CD4-positive, alpha-beta T cell treated with Interleukin-12 subunit alpha and Interleukin-12 subunit beta, for 1 hour (primary cell): ENCODE measurements around the gene COL4A4.

ENCODE experiments used
- DNase-seq: peaks from one replicate; pipeline ENCODE4 v3.0.0-alpha.2; 2020

The COL4A4 gene

GRCh38 chr2:226978300-226978699 is 185.7 kb downstream of the COL4A4 start:
- DNase-seq: no peak

DNA sequence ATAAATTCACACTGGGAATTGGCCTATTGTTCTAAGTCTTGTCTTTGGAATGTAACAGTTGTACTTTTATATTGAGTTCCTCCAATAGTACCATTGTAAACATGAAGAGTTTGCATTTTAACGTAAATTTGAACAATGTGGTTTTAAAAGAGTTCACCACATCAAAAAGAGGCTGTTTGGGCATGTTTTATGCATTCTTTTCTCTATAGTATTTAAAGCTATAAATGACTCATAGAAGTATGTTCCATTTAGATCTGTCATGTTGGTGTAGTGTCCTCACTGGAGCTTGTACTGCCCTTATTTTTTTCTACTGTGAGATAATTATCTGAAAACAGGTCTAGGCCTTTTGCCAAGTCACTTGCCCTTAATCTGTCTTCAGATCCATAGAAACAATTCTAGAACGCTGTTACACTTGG is 186.2 kb downstream of the COL4A4 start:
- no peak for DNase-seq

DNA sequence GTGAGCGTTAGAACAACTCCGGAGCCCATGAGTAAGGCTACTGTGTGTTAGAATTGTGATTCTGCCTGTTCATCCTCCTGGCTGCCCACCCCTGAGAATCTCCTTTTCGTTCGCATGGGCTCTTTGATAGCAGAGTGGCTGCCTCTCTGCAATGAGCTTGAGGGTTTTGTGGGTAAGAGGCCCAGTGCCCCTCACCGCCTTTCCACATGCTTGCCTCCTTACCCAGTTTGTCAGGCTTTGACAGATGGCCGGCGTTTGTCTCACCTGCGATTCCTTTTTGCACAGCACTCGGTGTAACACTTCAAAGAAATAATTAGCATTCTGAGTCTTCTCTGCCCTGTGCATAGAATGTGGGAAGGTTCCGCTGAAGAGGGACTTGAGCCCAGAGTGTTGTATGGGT is 190.2 kb downstream of the COL4A4 start:
- no peak for DNase-seq

GRCh38 chr2:226971770-226972169 is 192.2 kb downstream of the COL4A4 start:
- no peak for DNase-seq

DNA sequence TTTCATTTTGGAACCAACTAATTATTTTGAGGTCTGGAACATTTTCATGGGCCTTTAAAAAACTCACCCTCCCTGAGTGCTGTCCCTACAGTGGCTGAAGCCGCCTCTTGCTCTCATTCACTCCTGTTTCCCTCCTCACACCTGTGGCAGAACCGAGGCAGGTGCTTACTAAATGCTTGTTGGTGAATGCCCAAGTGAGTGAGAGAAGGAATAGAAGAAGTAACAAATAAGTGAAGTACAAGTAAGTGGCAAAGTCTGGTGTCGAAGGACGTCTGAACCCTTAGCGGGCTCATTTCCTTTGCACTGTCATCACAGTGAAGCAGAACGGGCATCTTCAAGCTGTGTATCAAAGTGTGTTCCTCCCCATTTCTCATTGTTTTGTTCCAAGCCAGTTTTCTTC is 192.9 kb downstream of the COL4A4 start:
- no peak for DNase-seq

DNA sequence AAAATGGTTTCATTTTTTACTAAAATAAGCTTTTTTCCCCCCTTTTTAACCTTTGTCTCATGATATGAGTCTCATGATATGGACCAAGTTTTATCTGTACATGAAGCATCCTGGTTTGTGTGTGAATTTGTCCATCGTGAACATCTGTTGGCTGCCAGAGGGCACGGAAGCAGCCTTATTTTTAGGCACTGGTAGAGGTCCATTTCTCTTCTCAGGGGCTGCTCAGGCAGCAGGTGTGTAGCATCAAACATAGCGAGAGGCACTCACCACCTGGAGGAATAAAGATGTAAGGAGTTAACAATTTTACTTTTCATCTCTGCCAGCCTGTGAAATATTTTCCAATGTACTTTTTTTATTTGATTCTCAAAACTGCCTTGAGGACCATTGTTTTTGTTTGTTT is 193.6 kb downstream of the COL4A4 start:
- no peak for DNase-seq

GRCh38 chr2:226969417-226970080 is 194.5 kb downstream of the COL4A4 start:
- no peak for DNase-seq

DNA sequence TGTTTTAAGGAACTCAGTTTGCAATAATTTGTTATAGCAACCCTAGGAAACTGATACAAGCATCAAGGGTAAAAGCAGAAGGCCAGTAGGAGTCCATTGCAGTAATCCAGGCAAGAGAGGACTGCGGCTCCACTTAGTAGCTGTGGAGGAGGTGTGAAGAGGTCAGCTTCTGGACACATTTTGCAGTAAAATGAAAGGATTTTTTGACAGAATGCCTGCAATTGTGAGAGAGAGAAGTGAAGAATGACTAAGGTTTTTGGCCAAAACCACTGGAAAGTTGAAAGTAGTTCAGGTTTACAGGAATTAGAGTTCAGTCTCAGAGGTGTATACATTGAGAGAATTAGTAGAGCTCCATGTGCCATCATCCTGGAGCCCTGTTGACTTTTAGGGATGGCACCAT is 198.6 kb downstream of the COL4A4 start:
- no peak for DNase-seq

DNA sequence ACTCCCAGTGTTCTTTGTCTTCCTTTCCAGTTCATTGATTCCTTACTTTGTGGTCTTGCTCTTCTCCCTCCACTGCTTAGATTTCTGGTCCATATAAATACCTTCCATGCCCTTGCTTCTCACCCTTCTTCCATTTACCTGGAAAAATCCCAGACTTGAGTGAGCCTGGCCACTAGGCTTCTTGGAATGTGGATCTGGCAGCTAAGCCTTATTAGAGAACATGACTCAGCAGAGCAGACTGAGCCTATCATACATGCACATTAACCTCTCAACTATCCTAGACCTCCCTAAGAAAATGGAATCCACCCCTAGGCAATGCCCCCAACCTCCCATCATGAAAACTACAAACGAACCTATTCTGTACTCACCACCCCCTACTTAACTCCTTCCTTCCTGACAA is 200.5 kb downstream of the COL4A4 start:
- no peak for DNase-seq

DNA sequence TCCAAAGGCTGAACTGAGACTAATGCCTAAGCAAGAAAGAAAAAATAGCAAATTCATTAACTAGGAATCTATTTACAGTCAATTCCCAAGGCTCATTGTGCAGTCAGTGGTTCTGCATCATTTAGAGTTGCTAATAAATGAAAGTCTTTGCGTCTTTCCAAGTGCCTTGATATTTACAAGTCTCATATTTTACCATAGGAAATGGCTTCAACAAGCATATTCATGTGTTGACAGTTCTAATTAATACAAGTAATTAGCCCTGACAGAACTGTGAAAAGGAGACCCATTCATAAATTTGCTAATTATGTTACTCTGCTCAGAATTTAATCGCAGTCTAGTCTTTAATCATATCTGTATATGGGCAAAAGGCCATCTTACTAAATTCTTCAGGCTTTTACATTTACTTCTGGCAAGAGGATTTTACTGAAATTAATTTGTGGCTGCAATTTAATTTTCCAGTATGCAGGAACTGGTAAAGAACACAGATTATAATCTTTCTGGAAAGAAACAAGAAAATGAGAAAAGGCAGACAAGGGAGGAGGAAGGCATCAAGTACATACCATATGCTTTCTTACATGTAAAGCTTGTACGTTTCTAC is 201.7 kb downstream of the COL4A4 start:
- no peak for DNase-seq

- no peak for DNase-seq
Observed at GRCh38 chr2:226959418-226959817, 204.6 kb downstream of the COL4A4 start.

- DNase-seq: no peak
Observed at GRCh38 chr2:226956659-226957058, 207.3 kb downstream of the COL4A4 start.

DNA sequence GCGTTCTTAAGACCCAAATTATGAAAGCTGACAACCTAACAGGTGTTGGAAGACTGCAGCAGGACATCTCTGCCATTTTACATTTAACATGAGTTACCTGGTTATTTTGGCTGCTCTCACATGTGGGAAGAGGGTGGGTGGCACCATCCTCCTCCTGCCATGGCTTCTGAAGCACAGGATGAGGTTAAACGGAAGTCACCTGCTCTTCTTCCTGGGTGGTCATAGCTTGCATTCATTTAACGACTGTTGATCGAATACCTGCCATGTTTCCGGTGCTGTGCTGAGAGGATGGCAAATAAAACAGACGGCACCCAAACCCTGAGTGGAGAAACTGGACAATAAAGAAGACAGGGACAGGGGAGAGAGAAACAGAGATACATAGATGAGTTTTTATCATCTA is 210.2 kb downstream of the COL4A4 start:
- DNase-seq: no peak

DNA sequence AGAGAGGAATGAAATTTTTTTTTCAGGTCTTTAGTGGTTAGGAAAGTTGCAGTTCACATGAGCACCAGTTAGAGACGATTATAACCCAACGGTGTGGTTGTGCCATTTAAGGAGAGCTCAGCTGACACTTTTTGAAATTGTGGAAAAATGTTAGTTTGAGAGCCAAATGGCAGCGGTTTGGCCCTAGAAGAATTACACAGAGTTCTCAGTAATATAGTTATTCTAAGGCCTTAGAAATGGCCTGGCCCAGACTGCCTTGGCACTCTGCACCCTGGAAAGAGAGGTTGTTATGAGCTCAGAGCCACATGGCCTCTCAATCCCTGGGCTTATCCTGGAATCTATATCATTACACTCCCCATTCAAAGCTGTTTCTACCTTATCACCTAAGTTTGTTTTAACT is 210.8 kb downstream of the COL4A4 start:
- DNase-seq: no peak
